NCI-H1048 (cell line): Measurements from ENCODE around the gene SDHB.

Experiments
- DNase-seq: peaks from one replicate; lab custom pipeline; 2025; lab: John Stamatoyannopoulos, UW

The SDHB gene

DNA sequence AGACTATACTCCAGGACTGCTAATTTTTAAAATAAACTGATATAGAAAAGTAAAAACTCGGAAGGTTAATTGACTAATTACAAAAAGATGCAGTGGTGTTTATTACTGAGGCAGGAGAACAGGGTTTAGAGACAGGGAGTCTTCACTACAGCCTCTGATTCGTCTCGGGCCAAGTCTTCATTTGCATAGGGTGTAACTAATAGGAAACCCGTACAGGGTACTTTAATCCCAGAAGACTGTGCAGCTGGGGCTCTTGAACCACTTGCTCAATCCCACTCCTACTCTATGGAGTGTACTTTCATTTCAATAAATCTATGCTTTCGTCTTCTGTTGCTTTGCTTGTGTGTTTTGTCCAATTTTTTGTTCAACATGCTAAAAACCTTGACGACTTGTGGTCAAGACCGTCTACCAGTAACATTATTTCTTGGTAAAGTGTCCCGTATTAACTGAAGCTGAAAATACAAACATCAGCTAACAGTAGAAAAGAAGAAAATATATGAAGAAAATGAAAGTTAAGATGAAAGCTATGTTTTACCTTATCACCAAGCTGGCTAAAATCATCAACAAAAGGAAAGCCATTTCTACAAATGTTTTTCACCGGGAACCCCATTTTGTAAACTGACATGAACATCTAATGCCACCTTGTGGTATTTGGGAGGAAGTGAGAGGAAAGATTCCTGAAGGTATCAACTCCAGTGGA is 8.0 kb downstream of the SDHB start:
- peak; percentile 47 for DNase-seq

DNA sequence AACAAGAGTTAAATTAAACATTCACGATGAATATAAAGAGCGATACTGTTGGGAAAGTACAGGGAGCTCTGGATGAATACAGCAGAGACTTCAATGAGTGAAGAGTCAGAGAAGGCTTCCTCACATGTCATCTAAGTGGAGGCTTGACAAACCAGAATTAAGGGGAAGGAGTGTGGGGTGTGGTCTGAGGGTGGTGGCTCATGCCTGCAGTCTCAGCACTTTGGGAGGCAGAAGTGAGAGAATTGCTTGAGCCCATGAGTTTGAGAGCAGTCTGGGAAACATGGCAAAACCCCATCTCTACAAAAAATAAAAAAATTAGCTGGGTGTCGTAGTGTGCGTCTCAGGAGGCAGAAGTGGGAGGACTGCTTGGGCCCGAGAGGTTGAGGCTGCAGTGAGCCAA is 8.7 kb downstream of the SDHB start:
- no peak for DNase-seq

DNA sequence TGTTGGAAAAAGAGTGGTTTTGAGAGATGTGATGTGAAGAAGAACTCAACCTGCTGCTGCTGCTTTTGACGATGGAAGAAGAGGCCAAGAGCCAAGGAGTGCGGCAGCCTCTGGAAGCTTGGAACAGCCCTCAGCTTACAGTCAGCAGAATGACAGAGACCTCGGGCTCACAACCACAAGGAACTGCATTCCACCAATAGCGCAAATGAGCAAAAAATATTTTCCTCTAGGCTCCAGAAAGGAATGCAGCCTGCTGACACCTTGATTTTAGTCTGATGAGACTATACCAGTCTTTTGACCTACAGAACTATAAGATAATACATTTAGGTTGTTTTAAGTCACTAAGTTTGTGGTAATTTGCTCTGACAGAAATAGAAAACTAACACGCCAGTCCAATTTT is 10.2 kb downstream of the SDHB start:
- DNase-seq = no peak

DNA sequence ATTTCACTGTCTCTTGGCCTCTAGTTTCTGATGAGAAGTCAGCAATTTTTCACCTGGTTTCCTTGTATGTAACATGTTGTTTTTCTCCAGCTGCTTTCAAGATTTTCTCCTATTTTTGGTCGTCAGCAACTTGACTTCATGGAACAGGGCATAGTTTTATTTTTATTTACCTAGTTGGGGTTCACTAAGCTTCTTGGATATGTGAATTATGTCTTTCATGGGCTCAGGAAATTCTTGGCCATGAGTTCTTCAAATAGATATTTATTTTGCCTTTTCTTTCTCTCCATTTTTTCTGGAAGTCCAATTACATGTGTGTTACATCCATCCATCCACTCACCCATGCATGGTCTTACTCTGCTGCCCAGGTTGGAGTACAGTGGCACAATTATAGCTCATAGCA is 13.7 kb downstream of the SDHB start:
- DNase-seq = no peak

DNA sequence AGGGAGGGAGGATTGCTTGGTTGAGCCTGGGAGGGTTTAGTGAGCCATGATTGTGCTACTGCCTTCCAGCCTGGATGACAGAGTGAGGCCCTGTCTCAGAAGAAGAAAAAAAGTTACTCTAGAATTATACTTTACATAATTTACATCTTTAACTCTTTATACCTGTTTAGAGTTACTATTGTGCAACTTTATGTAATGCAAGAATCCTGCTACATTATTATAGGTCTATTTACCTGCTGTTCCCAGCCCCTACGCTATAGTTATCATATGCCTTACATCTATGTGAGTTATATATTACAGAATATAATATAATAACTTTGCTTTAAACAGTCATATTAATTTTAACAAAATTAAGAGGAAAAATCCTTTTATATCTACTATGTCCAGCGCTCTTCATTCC is 14.3 kb downstream of the SDHB start:
- no peak for DNase-seq

DNA sequence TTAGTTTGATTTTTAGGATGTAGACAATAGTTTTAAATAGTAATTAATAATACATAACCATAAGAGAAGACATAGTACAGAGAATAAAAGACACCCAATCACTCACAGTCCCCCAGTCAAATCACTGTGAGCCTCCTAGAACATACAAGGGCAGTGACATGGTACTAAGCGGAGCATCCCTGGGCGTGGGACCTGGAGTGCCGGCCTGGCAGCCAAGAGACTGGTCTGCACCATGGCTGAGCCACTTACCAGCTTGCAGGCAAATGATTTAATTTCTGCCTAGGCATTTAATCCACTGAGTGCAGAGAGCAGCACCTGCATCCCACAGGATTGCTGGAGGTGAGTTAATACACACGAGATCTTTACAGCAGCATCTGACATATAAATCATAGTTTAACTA is 20.4 kb downstream of the SDHB start:
- DNase-seq = no peak

DNA sequence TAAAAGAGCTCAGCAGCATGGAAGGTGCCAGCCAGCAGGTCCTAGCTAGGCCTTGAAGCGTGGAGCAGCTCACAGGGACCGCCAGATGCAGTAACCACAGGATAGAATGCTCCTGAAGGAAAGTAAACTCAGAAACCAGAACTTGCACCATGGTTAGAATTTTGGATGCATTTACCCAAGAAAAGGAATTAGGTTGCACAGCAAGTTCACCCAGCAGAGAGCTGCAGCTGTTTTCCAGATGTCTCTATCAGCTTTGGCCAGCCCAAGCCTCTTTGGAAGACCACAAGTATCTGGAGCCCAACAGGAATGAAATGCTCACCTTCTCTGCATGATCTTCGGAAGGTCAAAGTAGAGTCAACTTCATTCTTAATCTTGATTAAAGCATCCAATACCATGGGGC is 21.1 kb downstream of the SDHB start:
- DNase-seq = no peak

DNA sequence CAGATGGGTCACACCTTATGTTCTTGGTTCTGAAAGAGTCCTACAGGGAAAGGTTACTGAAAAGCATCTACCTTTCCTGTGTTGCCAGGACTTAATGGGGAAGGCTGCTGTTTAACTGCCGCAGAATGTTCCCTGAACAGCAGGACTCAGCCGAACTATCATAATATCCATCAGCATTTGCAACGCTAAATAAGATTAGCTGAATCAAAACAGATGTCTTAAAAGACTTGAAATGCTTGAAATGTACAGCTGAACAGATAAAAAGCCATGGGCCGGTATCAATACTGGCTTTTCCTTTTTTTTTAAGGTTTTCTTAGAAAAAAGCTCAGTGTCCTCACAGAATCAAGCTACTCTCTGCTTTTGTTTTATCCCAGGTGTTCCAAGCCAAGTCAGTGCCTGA is 22.4 kb downstream of the SDHB start:
- no peak for DNase-seq

DNA sequence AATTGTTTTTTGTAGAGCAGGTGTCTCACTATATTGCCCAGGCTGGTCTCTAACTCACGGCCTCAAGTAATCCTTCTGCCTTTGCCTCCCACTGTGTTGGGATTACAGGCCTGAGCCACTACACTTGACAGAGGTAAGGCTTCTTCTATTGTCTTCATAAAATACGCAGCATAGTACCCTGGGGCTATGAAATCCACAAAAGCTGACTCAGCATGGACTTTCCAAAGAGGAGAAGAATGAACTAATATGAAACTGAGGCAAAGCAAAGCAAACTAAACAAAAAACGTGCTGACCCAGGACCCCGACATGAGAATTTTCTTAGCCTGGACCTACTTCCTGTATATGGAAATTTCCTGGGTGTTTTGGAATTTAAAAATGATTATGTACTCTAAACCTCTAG is 23.6 kb downstream of the SDHB start:
- no peak for DNase-seq

DNA sequence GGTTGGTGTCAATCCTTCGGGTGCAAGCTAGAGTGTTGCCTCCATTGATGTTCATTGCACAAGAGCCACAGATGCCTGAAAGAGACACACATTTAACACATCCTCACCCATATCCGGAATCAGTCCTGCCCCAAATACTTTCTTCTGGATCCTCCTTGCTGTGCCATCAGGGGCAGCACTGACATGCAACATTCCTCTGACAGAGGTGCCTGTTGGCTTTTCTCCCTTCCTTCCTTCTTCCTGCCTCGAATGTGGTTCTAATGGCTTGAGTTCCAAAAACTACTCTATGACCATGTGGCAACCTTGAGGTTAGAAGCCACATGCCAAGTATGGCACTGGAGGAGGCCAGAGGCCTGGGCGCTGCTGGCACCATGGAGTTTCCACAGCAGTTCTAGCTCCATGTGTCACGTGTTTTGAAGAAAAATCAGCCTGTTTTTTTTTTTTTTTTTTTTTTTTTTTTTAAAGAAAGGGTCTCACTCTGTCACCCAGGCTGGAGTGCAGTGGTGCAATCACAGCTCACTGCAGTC is 25.1 kb downstream of the SDHB start:
- DNase-seq = no peak

DNA sequence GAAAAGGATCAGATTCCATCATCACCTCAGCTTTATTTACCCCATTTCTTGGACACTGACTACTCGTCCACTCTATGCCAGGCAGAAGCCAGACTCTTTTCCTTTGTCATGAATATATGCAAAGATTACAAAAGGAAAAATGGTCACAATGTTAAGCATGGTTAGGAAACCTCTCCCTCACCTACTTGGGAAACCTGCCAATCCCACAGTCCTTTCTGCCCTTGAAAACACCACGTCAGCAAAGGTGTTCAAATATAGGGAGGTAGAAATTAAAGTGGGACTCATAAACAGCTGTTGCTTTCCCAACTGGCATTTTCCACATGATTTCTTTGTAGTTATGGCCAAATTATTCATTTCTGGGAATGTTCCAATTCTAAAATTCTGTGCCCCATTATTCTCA is 25.9 kb downstream of the SDHB start:
- no peak for DNase-seq

DNA sequence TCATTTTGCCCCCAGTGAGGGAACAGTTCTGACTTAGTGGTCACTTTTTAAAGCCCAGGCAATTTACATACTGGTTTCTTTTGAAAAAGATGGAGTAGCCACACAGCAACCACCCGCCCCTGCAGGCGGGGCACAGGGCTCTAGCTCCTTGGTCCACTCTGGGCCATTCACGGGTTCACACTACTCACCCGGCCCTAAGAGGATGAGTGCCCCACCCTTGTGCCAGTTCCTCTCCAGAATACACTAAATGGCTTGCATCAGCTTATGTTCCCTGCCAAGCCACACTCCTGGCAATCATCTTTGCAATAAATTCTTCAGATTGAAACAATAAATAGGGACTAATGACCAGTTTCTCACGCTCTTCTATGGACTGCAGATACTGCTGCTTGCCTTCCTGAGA is 26.4 kb downstream of the SDHB start:
- no peak for DNase-seq

DNA sequence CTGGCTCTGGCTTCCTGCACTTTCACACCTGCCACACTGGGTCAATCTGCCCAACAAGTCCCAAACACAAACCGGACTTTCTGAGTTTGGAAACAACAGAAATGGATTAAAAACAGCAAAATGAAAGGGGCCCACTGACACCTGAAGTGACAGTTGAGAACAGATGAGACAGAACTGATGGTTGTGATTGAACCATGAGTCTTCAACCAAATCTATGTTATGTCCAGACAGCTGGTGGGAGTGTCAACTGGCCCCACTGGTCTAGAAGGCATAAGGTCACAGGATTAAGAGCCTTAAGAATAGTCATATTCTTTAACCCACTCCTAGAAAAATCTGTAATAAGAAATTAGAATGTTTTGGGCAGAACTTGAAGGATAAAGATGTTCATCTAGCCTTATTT is 29.1 kb downstream of the SDHB start:
- no peak for DNase-seq

DNA sequence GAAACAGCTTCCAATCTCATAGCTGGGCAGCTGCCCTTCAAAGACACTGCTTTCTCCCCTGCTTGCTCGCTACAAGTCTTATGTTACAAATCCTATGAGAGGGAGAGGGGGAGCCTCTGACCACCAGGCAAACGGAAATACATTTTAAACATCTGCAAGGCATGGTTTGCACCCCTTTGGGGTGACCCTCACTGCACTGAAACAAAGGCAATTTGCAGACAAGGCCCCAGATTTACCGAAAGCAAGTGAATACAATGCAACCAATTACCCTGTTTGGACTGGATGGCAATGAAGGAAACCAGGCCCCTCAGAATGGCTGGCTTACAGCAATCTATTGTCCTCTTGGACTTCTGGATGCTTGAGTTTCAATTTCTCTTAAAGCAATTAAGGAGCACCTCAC is 30.3 kb downstream of the SDHB start:
- no peak for DNase-seq

DNA sequence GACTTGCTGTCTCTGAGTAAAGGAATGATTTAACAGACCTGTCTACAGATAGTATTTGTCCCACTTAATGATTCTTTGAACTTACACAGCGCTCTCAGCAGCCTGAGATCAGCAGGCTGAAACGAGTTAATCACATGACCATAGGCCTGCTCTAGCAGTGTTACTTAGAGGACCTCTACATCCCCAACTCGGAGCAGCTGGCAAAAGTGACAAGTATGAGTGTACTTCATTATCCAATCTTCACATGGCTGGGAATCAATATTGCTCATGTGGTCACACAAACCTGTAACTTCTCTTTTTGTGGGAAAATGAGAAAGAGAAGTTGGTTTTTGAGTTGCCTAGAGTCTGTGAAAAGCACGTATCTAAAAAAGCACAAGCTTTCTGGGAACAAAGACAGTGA is 30.7 kb downstream of the SDHB start:
- no peak for DNase-seq

DNA sequence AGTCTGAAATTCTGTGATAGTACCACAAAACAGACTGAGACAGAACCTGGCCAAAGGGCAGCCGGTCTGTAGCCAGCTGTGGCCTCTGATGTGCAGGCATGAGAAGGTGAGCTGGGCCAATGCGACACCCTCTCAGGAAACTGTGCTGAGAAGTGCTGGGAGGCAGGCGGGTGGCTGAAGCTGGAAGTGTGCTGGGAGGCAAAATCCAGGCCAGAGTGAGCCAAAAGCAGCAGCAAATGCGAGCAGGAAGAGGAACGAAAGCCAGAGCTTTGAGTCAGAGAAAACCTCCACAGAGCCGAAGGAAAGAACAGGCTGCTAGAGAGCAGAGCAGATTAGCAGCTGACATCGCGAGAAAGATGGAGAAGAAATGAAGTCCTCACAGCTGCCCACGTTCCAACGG is 31.9 kb downstream of the SDHB start:
- DNase-seq = no peak

DNA sequence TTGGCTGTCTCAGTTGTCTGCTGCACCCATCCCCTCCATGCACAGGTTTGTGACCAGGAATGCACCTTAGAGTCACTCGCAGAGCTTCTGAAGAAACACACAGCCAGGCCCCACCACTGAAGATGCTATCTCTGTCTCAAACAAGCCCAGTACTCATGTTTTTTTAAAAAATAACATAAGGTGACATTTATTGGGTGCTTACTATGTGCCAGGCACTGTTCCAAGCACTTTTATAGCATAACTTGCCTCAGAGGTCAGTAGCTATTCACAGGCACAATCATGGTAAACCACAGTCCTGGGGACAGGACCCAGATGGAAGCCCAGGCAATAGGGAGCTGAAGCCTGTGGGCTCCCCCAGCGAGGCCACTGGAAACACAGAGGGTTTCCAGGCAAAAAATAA is 33.3 kb downstream of the SDHB start:
- DNase-seq = no peak

DNA sequence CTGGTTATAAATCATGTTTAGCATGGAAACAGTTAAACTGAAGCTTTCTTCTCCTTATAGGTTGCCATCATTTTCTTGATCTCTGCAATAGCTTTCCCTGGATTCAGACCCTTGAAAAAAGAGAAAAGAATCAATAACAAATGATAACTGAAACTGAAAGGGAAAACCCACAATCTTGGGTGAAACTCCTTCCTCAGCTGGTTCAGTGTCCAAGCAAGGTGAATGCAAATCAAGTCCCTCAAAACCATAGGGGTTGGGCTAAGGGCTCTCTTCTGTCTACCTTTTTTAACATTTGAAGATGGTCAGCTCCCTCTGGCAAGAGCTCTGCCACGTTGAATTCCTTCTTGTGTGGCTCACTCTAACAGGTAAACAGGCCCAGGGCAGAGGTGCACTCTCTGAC is 35.0 kb downstream of the SDHB start:
- no peak for DNase-seq

DNA sequence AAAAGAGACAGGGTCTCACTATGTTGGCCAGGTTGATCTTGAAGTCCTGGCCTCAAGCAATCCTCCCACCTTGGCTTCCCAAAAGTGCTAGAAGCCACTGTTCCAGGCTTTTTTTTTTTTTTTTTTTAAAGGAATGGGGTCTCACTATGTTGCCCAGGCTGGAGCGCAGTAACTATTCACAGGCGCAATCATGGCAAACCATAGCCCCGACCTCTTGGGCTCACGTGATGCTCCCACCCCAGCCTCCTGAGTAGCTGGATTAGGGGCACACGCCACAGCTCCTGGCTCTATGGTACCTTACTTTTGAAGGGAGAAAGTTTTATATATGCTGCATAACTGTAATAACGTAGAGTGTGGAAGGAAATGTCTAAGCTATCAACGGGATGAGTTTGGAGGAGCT is 36.4 kb downstream of the SDHB start:
- DNase-seq = no peak

DNA sequence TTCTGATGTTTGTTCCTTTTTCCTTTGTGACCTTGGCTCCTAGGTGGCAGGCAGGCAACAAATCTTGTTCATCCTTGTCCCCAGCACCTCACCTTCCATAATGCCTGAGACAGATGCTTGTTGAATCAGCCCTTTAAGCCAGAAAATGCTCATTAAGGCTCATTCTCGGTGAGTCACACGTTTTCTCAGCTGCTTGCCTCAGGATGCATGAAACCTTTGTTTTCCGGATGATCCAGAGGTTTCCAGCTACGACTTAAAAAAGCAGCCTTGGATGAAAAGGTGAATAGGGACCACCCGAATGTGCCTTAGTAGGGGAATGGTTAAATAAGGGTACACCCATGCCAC is 37.5 kb downstream of the SDHB start:
- DNase-seq = no peak

DNA sequence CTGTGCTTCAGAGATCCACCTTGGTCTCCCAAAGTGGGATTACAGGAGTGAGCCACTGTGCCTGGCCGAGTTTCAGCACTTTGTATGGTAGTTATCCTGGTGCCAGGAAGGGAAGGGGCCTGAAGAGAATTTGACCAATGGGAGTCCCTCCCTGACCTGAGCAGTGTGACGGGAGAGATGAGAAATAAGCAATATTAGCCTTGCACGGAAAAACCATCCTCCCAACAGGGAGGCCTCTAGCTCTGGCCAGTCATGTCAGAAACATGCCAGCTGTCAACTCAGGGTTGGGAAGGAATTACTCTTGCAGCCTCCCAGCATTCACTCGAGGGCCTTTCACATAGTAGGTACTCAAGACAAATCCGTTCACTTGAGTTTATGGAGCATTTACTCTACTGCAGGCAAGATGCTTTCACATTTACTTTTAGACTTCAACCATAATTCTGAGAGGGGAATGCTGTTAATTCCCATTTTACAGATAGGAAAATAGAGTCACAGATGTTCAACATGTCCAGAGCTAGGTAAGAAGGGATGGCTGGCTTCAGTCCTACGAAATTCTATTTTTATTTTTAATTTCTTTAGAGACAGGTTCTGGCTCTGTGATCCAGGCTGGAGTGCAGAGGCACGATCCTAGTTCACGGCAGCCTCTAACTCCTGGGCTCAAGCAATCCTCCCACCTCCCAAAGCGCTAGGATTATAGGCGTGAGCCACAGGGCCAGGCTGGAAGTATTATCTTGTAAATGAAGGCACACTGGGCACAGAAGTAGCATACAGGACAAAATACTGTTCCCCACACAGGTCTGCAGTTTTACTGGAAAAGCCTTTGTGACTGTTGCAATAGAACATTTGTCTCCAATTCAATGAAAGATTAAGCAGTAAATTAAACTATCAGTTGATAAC is 38.9 kb downstream of the SDHB start:
- DNase-seq = no peak

DNA sequence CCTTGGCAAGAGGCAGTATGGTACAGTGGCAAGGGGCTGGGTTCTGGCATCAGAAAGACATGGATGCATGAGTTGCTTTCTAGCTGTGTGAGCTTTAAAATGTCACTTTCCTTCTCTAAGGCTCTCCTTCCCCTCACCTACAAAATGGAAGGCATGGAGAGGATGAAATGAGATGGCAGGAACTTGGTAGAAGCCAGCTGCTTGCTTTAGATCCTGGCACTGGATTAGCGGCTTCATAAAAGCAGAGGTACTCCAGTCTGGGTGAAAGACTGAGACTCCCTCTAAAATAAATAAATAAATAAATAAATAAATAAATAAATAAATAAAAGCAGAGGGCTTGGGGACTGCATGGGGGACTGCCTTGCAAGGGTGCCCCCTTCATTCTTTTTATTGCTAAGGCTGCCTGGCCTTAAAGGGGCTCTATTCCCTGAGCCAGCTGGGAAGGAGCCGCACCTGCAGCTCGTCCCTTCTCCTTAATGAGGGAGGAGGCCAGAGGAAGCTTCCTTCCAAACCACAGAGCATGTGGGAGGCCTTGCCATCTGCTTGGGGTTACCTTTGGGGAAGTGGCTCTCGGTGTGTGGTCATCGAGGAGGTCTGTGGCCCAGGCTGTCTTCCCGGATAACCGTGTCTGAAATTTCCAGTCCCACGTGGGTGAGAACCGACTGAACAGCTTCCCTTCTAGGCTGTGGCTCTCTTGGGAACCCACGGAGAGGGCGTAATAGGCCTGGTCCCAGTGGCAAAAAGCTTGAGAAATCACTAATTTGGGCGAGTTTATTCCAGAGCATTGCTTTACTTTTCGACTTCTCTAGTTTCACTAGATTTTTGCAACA is 40.1 kb downstream of the SDHB start:
- no peak for DNase-seq
